MG63 (cell line): ENCODE results near the gene MUC5AC. TPM values are rescaled to one million over a fixed set of nuclear protein-coding genes. Genes with fewer than 3 reads are reported as not detected.
"Not testable (repeated sequence)": the region's sequence is repeated elsewhere in the genome, so short reads cannot be mapped to it uniquely, and the experiment has no call there.

Source experiments
- DNase-seq: peaks from one replicate; pipeline ENCODE4 v3.0.0-alpha.2; 2020
- H3K27me3 ChIP-seq: fragments of 250-450 bp; sonication (Bioruptor Pico); 2 replicates; pipeline ENCODE4 v1.5.1; 2020; ENCODE audit warnings: mild to moderate bottlenecking, moderate library complexity
- H3K36me3 ChIP-seq: fragments of 250-450 bp; sonication (Bioruptor Pico); 2 replicates; pipeline ENCODE4 v1.5.1; 2020; ENCODE audit warnings: mild to moderate bottlenecking, moderate library complexity
- H3K4me3 ChIP-seq: fragments of 250-450 bp; sonication (Bioruptor Pico); 2 replicates; pipeline ENCODE4 v1.5.1; 2020; ENCODE audit warnings: mild to moderate bottlenecking, moderate library complexity
- H3K9me3 ChIP-seq: fragments of 250-450 bp; sonication (Bioruptor Pico); 2 replicates; pipeline ENCODE4 v1.5.1; 2020; ENCODE audit warnings: mild to moderate bottlenecking, moderate library complexity
- total RNA-seq: library from RNA; depleted of rRNA; stranded (reverse); fragments of >200 nt; shearing (Covaris generic); gene quantifications from 2 replicates; pipeline ENCODE4 v1.2.3, GENCODE V29; 2014; ENCODE audit warnings: low replicate concordance

The MUC5AC gene
- total RNA-seq, 1 experiment from 2014 or later: not detected

- 0 out of 2 replicates have a peak, but pooled peaks cover 2% of the 10 kb centered on the region for H3K27me3 ChIP-seq
- H3K36me3 ChIP-seq: no peaks in the 10 kb centered on the region
- H3K4me3 ChIP-seq: no peak overlapping the region
- no peak for DNase-seq
- no peaks in the 10 kb centered on the region for H3K9me3 ChIP-seq
Observed at GRCh38 chr11:1177020-1177770, 19.4 kb downstream of the MUC5AC start.

GRCh38 chr11:1177771-1178090 lies 20.0 kb downstream of the MUC5AC start:
- no peak overlapping the region for H3K4me3 ChIP-seq
- H3K9me3 ChIP-seq: no peaks in the 10 kb centered on the region
- DNase-seq: no peak
- 0 out of 2 replicates have a peak, but pooled peaks cover 2% of the 10 kb centered on the region for H3K27me3 ChIP-seq
- H3K36me3 ChIP-seq: no peaks in the 10 kb centered on the region

GRCh38 chr11:1178201-1178885 lies 20.6 kb downstream of the MUC5AC start:
- Histone ChIP-seq H3K36me3 (no peaks in the 10 kb centered on the region), H3K4me3 (no peak overlapping the region), H3K27me3 (0 out of 2 replicates have a peak, but pooled peaks cover 2% of the 10 kb centered on the region), H3K9me3 (no peaks in the 10 kb centered on the region)
- DNase-seq: no peak

GRCh38 chr11:1178906-1179305 lies 21.2 kb downstream of the MUC5AC start:
- 0 out of 2 replicates have a peak, but pooled peaks cover 2% of the 10 kb centered on the region for H3K27me3 ChIP-seq
- no peaks in the 10 kb centered on the region for H3K36me3 ChIP-seq
- H3K4me3 ChIP-seq: no peak overlapping the region
- DNase-seq: no peak
- H3K9me3 ChIP-seq: no peaks in the 10 kb centered on the region

- no peak for DNase-seq
- H3K36me3 ChIP-seq: no peaks in the 10 kb centered on the region
- H3K27me3 ChIP-seq: 0 out of 2 replicates have a peak, but pooled peaks cover 2% of the 10 kb centered on the region
- H3K4me3 ChIP-seq: no peak overlapping the region
- H3K9me3 ChIP-seq: no peaks in the 10 kb centered on the region
Observed at GRCh38 chr11:1179641-1180040, 21.9 kb downstream of the MUC5AC start.

- Histone ChIP-seq H3K4me3 (no peak overlapping the region), H3K27me3 (0 out of 2 replicates have a peak, but pooled peaks cover 2% of the 10 kb centered on the region), H3K9me3 (no peaks in the 10 kb centered on the region), H3K36me3 (no peaks in the 10 kb centered on the region)
- DNase-seq: no peak
Observed at GRCh38 chr11:1180171-1180570, 22.4 kb downstream of the MUC5AC start.

GRCh38 chr11:1180947-1181391 lies 23.2 kb downstream of the MUC5AC start:
- Histone ChIP-seq H3K27me3 (0 out of 2 replicates have a peak, but pooled peaks cover 2% of the 10 kb centered on the region), H3K9me3 (no peaks in the 10 kb centered on the region), H3K4me3 (no peak overlapping the region), H3K36me3 (no peaks in the 10 kb centered on the region)
- DNase-seq: no peak

GRCh38 chr11:1181420-1181819 lies 23.7 kb downstream of the MUC5AC start:
- DNase-seq: no peak
- Histone ChIP-seq H3K27me3 (0 out of 2 replicates have a peak, but pooled peaks cover 2% of the 10 kb centered on the region), H3K9me3 (no peaks in the 10 kb centered on the region), H3K4me3 (no peak overlapping the region), H3K36me3 (no peaks in the 10 kb centered on the region)

- H3K4me3 ChIP-seq: no peak overlapping the region
- no peaks in the 10 kb centered on the region for H3K9me3 ChIP-seq
- no peaks in the 10 kb centered on the region for H3K36me3 ChIP-seq
- H3K27me3 ChIP-seq: 0 out of 2 replicates have a peak, but pooled peaks cover 2% of the 10 kb centered on the region
- no peak for DNase-seq
Observed at GRCh38 chr11:1181853-1182535, 24.2 kb downstream of the MUC5AC start.

- H3K36me3 ChIP-seq, H3K4me3 ChIP-seq, DNase-seq, H3K27me3 ChIP-seq, H3K9me3 ChIP-seq: not testable (repeated sequence)
Observed at GRCh38 chr11:1184139-1184538, 26.4 kb downstream of the MUC5AC start.

GRCh38 chr11:1188451-1189130 lies 30.8 kb downstream of the MUC5AC start:
- DNase-seq, H3K4me3 ChIP-seq, H3K27me3 ChIP-seq, H3K9me3 ChIP-seq, H3K36me3 ChIP-seq: not testable (repeated sequence)

GRCh38 chr11:1189816-1190215 lies 32.1 kb downstream of the MUC5AC start:
- not testable (repeated sequence) for H3K9me3 ChIP-seq, H3K27me3 ChIP-seq, H3K4me3 ChIP-seq, H3K36me3 ChIP-seq, DNase-seq

GRCh38 chr11:1191786-1192470 lies 34.2 kb downstream of the MUC5AC start:
- not testable (repeated sequence) for H3K4me3 ChIP-seq, H3K27me3 ChIP-seq, H3K36me3 ChIP-seq, H3K9me3 ChIP-seq, DNase-seq

GRCh38 chr11:1192741-1193325 lies 35.1 kb downstream of the MUC5AC start:
- DNase-seq: no peak
- peaks cover 2% of the 10 kb centered on the region; the same call in 1 of the 2 replicates for H3K27me3 ChIP-seq
- H3K36me3 ChIP-seq: no peaks in the 10 kb centered on the region
- H3K4me3 ChIP-seq: no peak overlapping the region
- no peaks in the 10 kb centered on the region for H3K9me3 ChIP-seq

- no peak overlapping the region for H3K4me3 ChIP-seq
- H3K36me3 ChIP-seq: no peaks in the 10 kb centered on the region
- H3K27me3 ChIP-seq: peaks cover 6% of the 10 kb centered on the region; the same call in 1 of the 2 replicates
- no peaks in the 10 kb centered on the region for H3K9me3 ChIP-seq
- no peak for DNase-seq
Observed at GRCh38 chr11:1193326-1194230, 35.8 kb downstream of the MUC5AC start.
